22Rv1 (cell line): Measurements from ENCODE around the gene CMIP.

Experiments
- H3K27ac ChIP-seq: fragments of 450-650 bp; 2 replicates; pipeline ENCODE4 v1.5.1; 2017
- ZFX ChIP-seq: fragments of 450-650 bp; IDR thresholded peaks from 2 replicates; pipeline ENCODE4 v1.6.1; 2017; ENCODE audit warnings: antibody characterized with exemption, borderline replicate concordance
- TF ChIP-seq, protein P1 (sequence below): fragments of 450-650 bp; IDR thresholded peaks from 2 replicates; pipeline ENCODE4 v1.5.1; 2017; ENCODE audit warnings: mild to moderate bottlenecking

Gene CMIP

DNA sequence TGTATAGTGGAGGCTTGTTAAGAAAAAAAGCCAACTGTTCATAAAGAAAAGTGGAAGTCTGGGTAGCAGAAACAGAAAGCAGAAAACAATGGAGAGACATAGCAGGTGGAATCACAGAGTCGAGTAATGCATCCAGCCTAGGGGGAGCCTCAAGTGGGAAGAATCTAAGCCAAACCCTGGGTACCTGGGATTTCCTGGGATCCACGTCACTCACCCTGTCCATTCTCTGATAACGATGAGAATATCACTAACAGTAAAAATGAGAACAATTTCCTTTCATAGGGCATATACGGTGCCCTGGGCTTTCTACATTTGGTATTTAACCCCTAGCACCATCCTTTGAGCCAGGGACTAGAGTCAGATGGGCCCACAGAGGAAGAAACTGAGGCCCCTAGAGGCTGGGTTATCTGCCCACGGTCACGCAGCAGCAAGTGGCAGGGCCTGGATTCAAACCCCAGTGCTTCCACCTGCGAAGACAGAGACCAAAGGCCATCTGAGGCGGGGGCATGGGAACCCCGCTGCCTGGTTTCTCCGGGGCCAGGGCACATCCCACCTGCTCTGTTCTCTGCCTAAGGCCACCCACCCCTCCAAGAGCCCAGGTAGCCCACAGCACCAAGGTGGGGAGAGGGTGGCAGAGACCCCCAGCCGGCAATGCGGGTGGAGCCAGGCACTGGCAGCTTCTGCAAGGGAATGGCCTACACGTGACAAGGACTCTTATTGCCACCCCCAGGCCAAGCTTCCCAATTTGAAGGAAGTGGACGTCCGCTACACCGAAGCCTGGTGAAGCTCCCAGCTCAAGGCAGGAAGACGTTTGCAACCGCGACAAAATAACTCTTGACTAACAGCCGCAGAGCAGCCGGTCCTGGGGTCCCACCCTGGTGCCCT is 264.6 kb downstream of the CMIP start:
- H3K27ac ChIP-seq: no peak overlapping the region
- TF ChIP-seq ZFX: no peak
- TF ChIP-seq, protein P1, sequence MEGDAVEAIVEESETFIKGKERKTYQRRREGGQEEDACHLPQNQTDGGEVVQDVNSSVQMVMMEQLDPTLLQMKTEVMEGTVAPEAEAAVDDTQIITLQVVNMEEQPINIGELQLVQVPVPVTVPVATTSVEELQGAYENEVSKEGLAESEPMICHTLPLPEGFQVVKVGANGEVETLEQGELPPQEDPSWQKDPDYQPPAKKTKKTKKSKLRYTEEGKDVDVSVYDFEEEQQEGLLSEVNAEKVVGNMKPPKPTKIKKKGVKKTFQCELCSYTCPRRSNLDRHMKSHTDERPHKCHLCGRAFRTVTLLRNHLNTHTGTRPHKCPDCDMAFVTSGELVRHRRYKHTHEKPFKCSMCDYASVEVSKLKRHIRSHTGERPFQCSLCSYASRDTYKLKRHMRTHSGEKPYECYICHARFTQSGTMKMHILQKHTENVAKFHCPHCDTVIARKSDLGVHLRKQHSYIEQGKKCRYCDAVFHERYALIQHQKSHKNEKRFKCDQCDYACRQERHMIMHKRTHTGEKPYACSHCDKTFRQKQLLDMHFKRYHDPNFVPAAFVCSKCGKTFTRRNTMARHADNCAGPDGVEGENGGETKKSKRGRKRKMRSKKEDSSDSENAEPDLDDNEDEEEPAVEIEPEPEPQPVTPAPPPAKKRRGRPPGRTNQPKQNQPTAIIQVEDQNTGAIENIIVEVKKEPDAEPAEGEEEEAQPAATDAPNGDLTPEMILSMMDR: no peak

DNA sequence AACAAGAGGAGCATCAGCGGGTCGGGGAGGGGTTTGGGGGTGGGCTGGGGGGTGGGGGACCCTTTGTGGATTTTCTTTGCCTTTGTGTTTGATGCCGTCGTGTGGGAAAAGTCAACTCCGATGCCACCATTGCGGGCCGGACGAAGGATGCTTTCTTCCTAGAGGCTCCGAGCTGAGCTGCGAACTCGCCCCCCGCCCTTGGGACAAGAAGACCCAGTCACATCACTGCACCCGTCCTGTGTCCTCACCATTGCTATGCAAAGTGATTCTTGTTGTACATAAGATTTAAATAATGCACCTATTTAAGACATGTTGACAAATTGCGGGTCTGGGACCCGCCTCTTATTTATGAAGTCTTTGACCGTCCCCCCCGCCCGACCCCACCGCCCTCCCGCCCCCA is 265.4 kb downstream of the CMIP start:
- no peak overlapping the region for H3K27ac ChIP-seq
- TF ChIP-seq ZFX: no peak
- TF ChIP-seq, protein P1: no peak

DNA sequence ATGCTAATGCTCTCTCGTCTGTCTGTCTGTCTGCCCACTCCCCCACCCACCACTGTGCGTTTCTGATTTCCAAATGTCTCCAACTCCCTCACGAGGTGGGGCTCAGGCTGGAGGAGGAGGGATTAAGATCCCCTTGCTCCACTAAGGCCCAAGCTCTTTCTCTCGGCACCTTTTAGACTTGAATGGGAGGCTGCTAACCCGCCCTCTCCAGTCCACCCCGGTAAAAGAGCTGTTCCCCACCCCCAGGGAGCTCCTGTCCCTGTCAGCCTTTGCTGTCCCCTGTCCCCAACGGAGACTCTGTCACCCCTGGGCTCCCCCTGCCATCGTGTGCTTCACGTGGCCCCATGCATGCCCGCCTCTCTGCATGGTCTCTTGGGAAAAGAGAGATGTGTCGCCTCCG is 266.0 kb downstream of the CMIP start:
- TF ChIP-seq, protein P1: no peak
- no peak for TF ChIP-seq ZFX
- H3K27ac ChIP-seq: no peak overlapping the region

DNA sequence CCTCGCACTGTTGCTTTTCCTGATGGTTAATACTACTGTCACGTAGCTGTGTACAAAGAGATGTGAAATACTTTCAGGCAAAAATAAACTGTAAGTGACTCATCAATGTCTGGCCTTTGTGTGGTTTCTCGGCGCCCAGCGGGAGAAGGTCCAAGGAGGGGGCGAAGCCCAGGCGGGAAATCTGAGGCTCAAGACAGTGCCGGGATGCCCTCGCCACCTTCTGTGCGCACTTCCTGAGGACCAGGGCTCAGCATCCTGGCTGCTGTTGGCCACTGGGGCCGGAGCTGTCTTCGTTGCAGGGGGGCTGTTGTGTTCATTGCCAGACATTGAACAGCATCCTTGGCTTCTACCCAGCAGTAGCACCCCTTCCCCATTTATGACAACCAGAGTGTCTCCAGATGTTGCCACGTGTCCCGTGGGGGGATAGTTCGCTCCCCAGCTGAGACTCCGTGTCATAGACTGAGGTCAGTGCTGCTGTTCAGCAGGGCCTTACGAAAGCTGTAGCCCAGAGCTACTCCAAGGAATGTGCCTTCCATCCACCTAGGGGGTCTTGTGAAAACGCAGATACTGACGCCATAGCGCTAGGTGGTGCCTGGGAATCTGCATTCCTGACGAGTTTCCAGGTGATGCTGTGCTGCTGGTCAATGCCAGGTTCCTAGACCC is 267.2 kb downstream of the CMIP start:
- H3K27ac ChIP-seq: no peak overlapping the region
- TF ChIP-seq, protein P1: no peak
- no peak for TF ChIP-seq ZFX

DNA sequence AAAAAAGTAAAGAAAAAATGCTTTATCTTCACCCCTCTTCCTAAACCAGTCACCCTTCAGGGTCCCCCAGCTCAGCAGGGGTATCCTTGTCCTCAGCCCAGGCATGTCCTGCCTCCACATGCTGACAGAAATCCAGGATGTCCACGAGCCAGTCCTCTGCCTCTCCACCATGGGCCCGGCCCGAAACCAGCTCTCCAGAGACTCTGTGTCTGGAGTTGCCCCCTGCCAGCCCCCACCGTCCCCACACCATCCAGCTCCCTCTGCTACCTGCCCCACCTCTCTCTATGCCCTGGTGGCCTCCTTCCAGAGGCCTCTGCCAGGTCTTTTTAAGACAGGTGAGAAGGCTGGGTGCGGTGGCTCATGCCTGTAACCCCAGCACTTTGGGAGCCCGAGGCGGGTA is 268.1 kb downstream of the CMIP start:
- no peak overlapping the region for H3K27ac ChIP-seq
- TF ChIP-seq, protein P1: no peak
- no peak for TF ChIP-seq ZFX

DNA sequence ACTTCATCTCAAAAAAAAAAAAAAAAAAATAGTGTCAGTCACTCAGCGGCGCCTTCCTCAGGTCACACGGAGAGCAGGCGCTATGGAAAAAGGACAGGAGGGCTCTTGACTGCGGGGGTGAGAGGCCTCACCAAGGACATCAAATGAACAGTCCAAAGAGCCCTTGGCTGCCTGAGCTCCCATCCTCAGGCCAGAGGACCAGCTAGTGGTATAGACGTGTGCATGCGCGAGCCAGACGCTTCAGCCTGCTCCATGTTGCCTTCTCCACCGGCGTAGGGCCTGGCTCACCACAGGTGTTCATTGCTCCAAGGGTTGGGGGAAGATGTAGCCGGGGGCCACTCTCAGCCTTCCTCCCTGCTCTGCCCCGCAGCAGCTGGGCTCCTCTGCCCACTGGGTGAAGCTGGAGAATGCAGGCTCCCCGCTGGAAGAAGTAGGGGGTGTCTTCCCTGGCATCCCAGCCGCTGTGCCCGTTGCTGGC is 268.7 kb downstream of the CMIP start:
- no peak overlapping the region for H3K27ac ChIP-seq
- TF ChIP-seq, protein P1: no peak
- TF ChIP-seq ZFX: no peak

DNA sequence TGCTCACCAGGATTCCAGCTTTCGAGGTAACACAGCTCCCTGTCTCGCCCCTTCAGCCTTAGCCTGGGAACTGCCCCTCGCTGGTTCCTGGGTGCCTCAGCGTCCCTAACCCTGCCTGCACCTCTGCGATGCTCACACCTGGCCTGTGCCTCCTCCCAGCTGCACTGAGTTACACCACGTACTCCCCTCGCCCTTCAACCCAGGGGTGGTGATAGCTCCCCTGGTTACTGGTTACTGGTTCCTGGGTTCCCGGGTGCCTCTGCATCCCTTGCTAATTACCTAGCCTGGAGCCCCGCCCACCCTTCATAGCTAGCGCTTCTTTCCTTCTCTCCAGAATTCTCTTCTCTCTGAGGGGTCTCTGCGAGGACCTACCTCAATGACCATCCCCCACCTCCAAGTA is 269.2 kb downstream of the CMIP start:
- no peak overlapping the region for H3K27ac ChIP-seq
- no peak for TF ChIP-seq ZFX
- TF ChIP-seq, protein P1: no peak
